ENCODE results near the gene MEAF6. TPM values are rescaled to one million over a fixed set of nuclear protein-coding genes. Genes with fewer than 3 reads are reported as not detected.

The MEAF6 gene
- total and polyA plus RNA-seq, 2 donors (not counting 3 experiments of a cell fraction or from before 2014, with no cell fraction given): 28.0 to 62.5 TPM

DNA sequence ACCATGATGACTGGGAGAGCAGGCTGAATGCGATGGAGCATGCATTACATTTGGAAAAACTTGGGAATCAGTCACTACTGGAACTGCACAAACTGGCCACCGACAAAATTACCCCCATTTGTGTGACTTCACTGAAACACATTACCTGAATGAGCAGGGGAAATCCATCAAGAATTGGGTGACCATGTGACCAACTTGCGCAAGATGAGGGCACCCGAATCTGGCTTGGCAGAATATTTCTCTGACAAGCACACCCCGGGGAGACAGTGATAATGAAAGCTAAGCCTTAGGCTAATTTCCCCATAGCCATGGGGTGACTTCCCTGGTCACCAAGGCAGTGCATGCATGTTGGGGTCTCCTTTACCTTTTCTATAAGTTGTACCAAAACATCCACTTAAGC is 30.5 kb upstream of the MEAF6 start:
- Histone ChIP-seq H3K4me1 (ENCODE audit: control insufficient read depth, extremely low read depth, insufficient read depth, low read length) (no peaks in the 10 kb centered on the region), H3K9ac (replicated peaks; ENCODE audit: extremely low read depth, insufficient read depth, low read length) (no peak overlapping the region), H3K79me2 (ENCODE audit: control insufficient read depth, insufficient read depth, low read length) (peaks cover 7% of the 10 kb centered on the region), H2AFZ (ENCODE audit: low read depth, low read length) (no peak overlapping the region), H3K4me2 (ENCODE audit: insufficient read depth, low read length) (no peak overlapping the region), H3K9me1 (replicated peaks; ENCODE audit: control insufficient read depth, extremely low read depth, insufficient read depth, low read length) (no peaks in the 10 kb centered on the region), H3K9me3 (replicated peaks; ENCODE audit: control insufficient read depth, insufficient read depth, low read length) (no peaks in the 10 kb centered on the region), H3K27me3 (ENCODE audit: control insufficient read depth in 2 of 2, insufficient read depth in 2 of 2, low read length in 2 of 2) (no peaks in the 10 kb centered on the region), H4K20me1 (replicated peaks; ENCODE audit: control insufficient read depth, extremely low read depth, insufficient read depth, low read length) (no peaks in the 10 kb centered on the region), H3K27ac (ENCODE audit: insufficient read depth, low read depth, low read length) (no peak overlapping the region), H3K4me3 (replicated peaks in 1 of 3; ENCODE audit: insufficient read depth in 1 of 3, low read depth in 1 of 3, low read length in 3 of 3) (no peak overlapping the region), H3K36me3 (ENCODE audit: control insufficient read depth in 2 of 2, extremely low read depth in 1 of 2, insufficient read depth in 2 of 2, low read length in 2 of 2) (peaks cover 8 to 16% of the 10 kb centered on the region in 2 experiments)
- TF ChIP-seq POLR2AphosphoS5 (IDR thresholded peaks at IDR 0.05; ENCODE audit: insufficient read depth, low read depth, low read length) (no peak), GATA2 (IDR thresholded peaks at IDR 0.05; ENCODE audit: insufficient read depth, insufficient read length, low read depth, low read length) (no peak), POLR2A (IDR thresholded peaks at IDR 0.05; ENCODE audit: low read depth, low read length) (no peak), JUN (IDR thresholded peaks at IDR 0.05; ENCODE audit: borderline replicate concordance, insufficient read depth, insufficient read length, low read depth) (no peak)
- dilution Hi-C loops (cut with MboI; ENCODE audit: extremely low pct_ligation_motif_present, low sequenced_read_pairs): no loop called here
- DNase-seq (ENCODE audit: low read depth, low spot score) (no peak), FAIRE-seq (no peak)
- POLR2A ChIA-PET: no interaction called here
- CTCF ChIA-PET: interaction anchor here (1.2 kb wide), 1 partner anchor 31 kb away, joined by 3 read pairs; no protein-coding TSS in a partner anchor
- no TSS peak for BruUV-seq (replicated peaks)
- intact Hi-C loops (cut with micrococcal nuclease): no loop called here

- no peak for FAIRE-seq
- CTCF ChIA-PET: interaction anchor here (1.2 kb wide), 1 partner anchor 31 kb away, joined by 3 read pairs; no protein-coding TSS in a partner anchor
Observed at GRCh38 chr1:37544530-37544929, 30.0 kb upstream of the MEAF6 start.

More at GRCh38 chr1:37544530-37544929, 30.0 kb upstream of the MEAF6 start:
- no peak overlapping the region for H2AFZ ChIP-seq (ENCODE audit: low read depth, low read length)
- peaks cover 4% of the 10 kb centered on the region for H3K79me2 ChIP-seq (ENCODE audit: control insufficient read depth, insufficient read depth, low read length)
- TF ChIP-seq FOS (IDR thresholded peaks at IDR 0.05; ENCODE audit: borderline replicate concordance, insufficient read depth, low read length): no peak
- TF ChIP-seq MYC (IDR thresholded peaks at IDR 0.05; ENCODE audit: low read depth, low read length): no peak
- TF ChIP-seq JUN (IDR thresholded peaks at IDR 0.05; ENCODE audit: borderline replicate concordance, insufficient read depth, insufficient read length, low read depth): no peak
- no peak for TF ChIP-seq POLR2AphosphoS5 (IDR thresholded peaks at IDR 0.05; ENCODE audit: insufficient read depth, low read depth, low read length)
- no peak for TF ChIP-seq GATA2 (IDR thresholded peaks at IDR 0.05; ENCODE audit: insufficient read depth, insufficient read length, low read depth, low read length)
- no peak for TF ChIP-seq POLR2A (IDR thresholded peaks at IDR 0.05; ENCODE audit: low read depth, low read length)
- TF ChIP-seq EZH2 (IDR thresholded peaks at IDR 0.05; ENCODE audit: borderline replicate concordance, low read depth, low read length, severe bottlenecking): no peak
- TF ChIP-seq, protein P1, sequence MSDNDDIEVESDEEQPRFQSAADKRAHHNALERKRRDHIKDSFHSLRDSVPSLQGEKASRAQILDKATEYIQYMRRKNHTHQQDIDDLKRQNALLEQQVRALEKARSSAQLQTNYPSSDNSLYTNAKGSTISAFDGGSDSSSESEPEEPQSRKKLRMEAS (IDR thresholded peaks at IDR 0.05; ENCODE audit: insufficient read depth, insufficient read length): no peak
- TF ChIP-seq, protein P2, sequence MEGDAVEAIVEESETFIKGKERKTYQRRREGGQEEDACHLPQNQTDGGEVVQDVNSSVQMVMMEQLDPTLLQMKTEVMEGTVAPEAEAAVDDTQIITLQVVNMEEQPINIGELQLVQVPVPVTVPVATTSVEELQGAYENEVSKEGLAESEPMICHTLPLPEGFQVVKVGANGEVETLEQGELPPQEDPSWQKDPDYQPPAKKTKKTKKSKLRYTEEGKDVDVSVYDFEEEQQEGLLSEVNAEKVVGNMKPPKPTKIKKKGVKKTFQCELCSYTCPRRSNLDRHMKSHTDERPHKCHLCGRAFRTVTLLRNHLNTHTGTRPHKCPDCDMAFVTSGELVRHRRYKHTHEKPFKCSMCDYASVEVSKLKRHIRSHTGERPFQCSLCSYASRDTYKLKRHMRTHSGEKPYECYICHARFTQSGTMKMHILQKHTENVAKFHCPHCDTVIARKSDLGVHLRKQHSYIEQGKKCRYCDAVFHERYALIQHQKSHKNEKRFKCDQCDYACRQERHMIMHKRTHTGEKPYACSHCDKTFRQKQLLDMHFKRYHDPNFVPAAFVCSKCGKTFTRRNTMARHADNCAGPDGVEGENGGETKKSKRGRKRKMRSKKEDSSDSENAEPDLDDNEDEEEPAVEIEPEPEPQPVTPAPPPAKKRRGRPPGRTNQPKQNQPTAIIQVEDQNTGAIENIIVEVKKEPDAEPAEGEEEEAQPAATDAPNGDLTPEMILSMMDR (IDR thresholded peaks at IDR 0.05; ENCODE audit: extremely low read depth in 1 of 2, insufficient read depth in 1 of 2, low read depth in 1 of 2, low read length in 2 of 2): no peak
- POLR2A ChIA-PET: no interaction called here
- intact Hi-C loops (cut with micrococcal nuclease): no loop called here
- H3K36me3 ChIP-seq (ENCODE audit: control insufficient read depth in 2 of 2, extremely low read depth in 1 of 2, insufficient read depth in 2 of 2, low read length in 2 of 2): peaks cover 10 to 18% of the 10 kb centered on the region in 2 experiments
- H3K27me3 ChIP-seq (ENCODE audit: control insufficient read depth in 2 of 2, insufficient read depth in 2 of 2, low read length in 2 of 2): no peaks in the 10 kb centered on the region
- H4K20me1 ChIP-seq (replicated peaks; ENCODE audit: control insufficient read depth, extremely low read depth, insufficient read depth, low read length): no peaks in the 10 kb centered on the region
- dilution Hi-C loops (cut with MboI; ENCODE audit: extremely low pct_ligation_motif_present, low sequenced_read_pairs): no loop called here
- H3K9me3 ChIP-seq (replicated peaks; ENCODE audit: control insufficient read depth, insufficient read depth, low read length): no peaks in the 10 kb centered on the region
- no peak overlapping the region for H3K27ac ChIP-seq (ENCODE audit: insufficient read depth, low read depth, low read length)
- H3K9me1 ChIP-seq (replicated peaks; ENCODE audit: control insufficient read depth, extremely low read depth, insufficient read depth, low read length): no peaks in the 10 kb centered on the region
- no TSS peak for BruUV-seq (replicated peaks)
- no peak overlapping the region for H3K9ac ChIP-seq (replicated peaks; ENCODE audit: extremely low read depth, insufficient read depth, low read length)
- H3K4me3 ChIP-seq (replicated peaks in 1 of 3; ENCODE audit: insufficient read depth in 1 of 3, low read depth in 1 of 3, low read length in 3 of 3): no peak overlapping the region
- no peak overlapping the region for H3K4me2 ChIP-seq (ENCODE audit: insufficient read depth, low read length)
- DNase-seq (ENCODE audit: low read depth, low spot score): no peak
- H3K4me1 ChIP-seq (ENCODE audit: control insufficient read depth, extremely low read depth, insufficient read depth, low read length): no peaks in the 10 kb centered on the region

All from endothelial cell of umbilical vein (primary cell).